H9 (cell line): ENCODE data around the gene LRRC15. TPM values are rescaled to one million over a fixed set of nuclear protein-coding genes. Genes with fewer than 3 reads are reported as not detected.

Source experiments
- DNase-seq: peaks from one replicate; pipeline ENCODE4 v3.0.0-alpha.2; 2017
- H2AFZ ChIP-seq: one replicate; pipeline ENCODE4 v1.6.1; 2013; ENCODE audit warnings: mild to moderate bottlenecking, low read length, control low read depth, moderate library complexity
- H2AK5ac ChIP-seq: 2 replicates; pipeline ENCODE4 v1.6.1; 2013; ENCODE audit warnings: low read length, control low read depth, mixed read lengths; ENCODE audit not compliant: insufficient read length
- H2BK120ac ChIP-seq: one replicate; pipeline ENCODE4 v1.6.1; 2013; ENCODE audit warnings: low read depth, mild to moderate bottlenecking, low read length, control low read depth, inconsistent platforms; ENCODE audit not compliant: poor library complexity, severe bottlenecking
- H2BK12ac ChIP-seq: 2 replicates; pipeline ENCODE4 v1.6.1; 2013; ENCODE audit warnings: low read length, control low read depth, mixed read lengths, low read depth; ENCODE audit not compliant: insufficient read length
- H2BK15ac ChIP-seq: 2 replicates; pipeline ENCODE4 v1.6.1; 2013; ENCODE audit warnings: low read depth, low read length, control low read depth
- H2BK20ac ChIP-seq: one replicate; pipeline ENCODE4 v1.6.1; 2013; ENCODE audit warnings: low read depth, mild to moderate bottlenecking, low read length, control low read depth, inconsistent platforms; ENCODE audit not compliant: poor library complexity, severe bottlenecking
- H2BK5ac ChIP-seq: 2 replicates; pipeline ENCODE4 v1.6.1; 2013; ENCODE audit warnings: low read length, control low read depth, mixed read lengths; ENCODE audit not compliant: insufficient read length
- H3K14ac ChIP-seq: 2 replicates; pipeline ENCODE4 v1.6.1; 2013; ENCODE audit warnings: low read length, control low read depth; ENCODE audit not compliant: insufficient read depth
- H3K18ac ChIP-seq: 2 replicates; pipeline ENCODE4 v1.6.1; 2013; ENCODE audit warnings: low read depth, mild to moderate bottlenecking, mixed read lengths, low read length, control low read depth; ENCODE audit not compliant: insufficient read length
- H3K23ac ChIP-seq: 2 replicates; pipeline ENCODE4 v1.6.1; 2013; ENCODE audit warnings: low read length, control low read depth, mixed read lengths, low read depth; ENCODE audit not compliant: insufficient read length
- H3K23me2 ChIP-seq: 2 replicates; pipeline ENCODE4 v1.6.1; 2013; ENCODE audit warnings: low read depth, mild to moderate bottlenecking, mixed read lengths, low read length, control low read depth; ENCODE audit not compliant: insufficient read length, poor library complexity, severe bottlenecking
- H3K27ac ChIP-seq: 2 replicates; pipeline ENCODE4 v1.5.1; 2013; ENCODE audit warnings: low read length, control low read depth, mixed read lengths, low read depth; ENCODE audit not compliant: insufficient read length
- H3K27me3 ChIP-seq: 2 replicates; pipeline ENCODE4 v1.6.1; 2013; ENCODE audit warnings: low read length, control low read depth, inconsistent platforms; ENCODE audit not compliant: insufficient read depth
- H3K4ac ChIP-seq: 2 replicates; pipeline ENCODE4 v1.6.1; 2013; ENCODE audit warnings: low read depth, mild to moderate bottlenecking, control low read depth, inconsistent platforms, low read length, moderate library complexity
- H3K4me1 ChIP-seq: 2 replicates; pipeline ENCODE4 v1.6.1; 2013; ENCODE audit warnings: low read length, control low read depth, inconsistent platforms; ENCODE audit not compliant: insufficient read depth
- H3K4me2 ChIP-seq: 2 replicates; pipeline ENCODE4 v1.6.1; 2013; ENCODE audit warnings: low read length, control low read depth, mixed read lengths; ENCODE audit not compliant: insufficient read length, insufficient read depth
- H3K56ac ChIP-seq: 2 replicates; pipeline ENCODE4 v1.6.1; 2013; ENCODE audit warnings: low read depth, mild to moderate bottlenecking, mixed read lengths, low read length, control low read depth; ENCODE audit not compliant: insufficient read length
- H3K79me1 ChIP-seq: 2 replicates; pipeline ENCODE4 v1.6.1; 2013; ENCODE audit warnings: low read depth, mild to moderate bottlenecking, moderate library complexity, low read length, control low read depth, inconsistent platforms; ENCODE audit not compliant: insufficient read depth, poor library complexity, severe bottlenecking
- H3K79me2 ChIP-seq: 2 replicates; pipeline ENCODE4 v1.6.1; 2013; ENCODE audit warnings: low read length, control low read depth, inconsistent platforms; ENCODE audit not compliant: insufficient read depth
- H3K9ac ChIP-seq: 2 replicates; pipeline ENCODE4 v1.6.1; 2013; ENCODE audit warnings: low read length, control low read depth, mixed read lengths; ENCODE audit not compliant: insufficient read length; ENCODE audit errors: extremely low read depth
- H3K9me3 ChIP-seq: one replicate; pipeline ENCODE4 v1.6.1; 2013; ENCODE audit warnings: low read depth, low read length, inconsistent platforms; ENCODE audit not compliant: control insufficient read depth
- H3T11ph ChIP-seq: one replicate; pipeline ENCODE4 v1.6.1; 2013; ENCODE audit warnings: mild to moderate bottlenecking, low read length, control low read depth, inconsistent platforms
- H4K20me1 ChIP-seq: one replicate; pipeline ENCODE4 v1.6.1; 2013; ENCODE audit not compliant: control insufficient read depth, insufficient read length, insufficient read depth
- H4K5ac ChIP-seq: 2 replicates; pipeline ENCODE4 v1.6.1; 2013; ENCODE audit warnings: low read depth, mild to moderate bottlenecking, mixed read lengths, low read length, control low read depth; ENCODE audit not compliant: insufficient read length
- H4K8ac ChIP-seq: replicated peaks from 2 replicates; pipeline ENCODE4 v1.6.1; 2013; ENCODE audit warnings: low read length, control low read depth, mixed read lengths, low read depth; ENCODE audit not compliant: insufficient read length
- H4K91ac ChIP-seq: 2 replicates; pipeline ENCODE4 v1.6.1; 2013; ENCODE audit warnings: low read depth, mild to moderate bottlenecking, moderate library complexity, mixed read lengths, low read length, control low read depth; ENCODE audit not compliant: insufficient read length
- H3K27ac Mint-ChIP-seq, 3 experiments: 2 replicates in 2 of 3; 3 replicates in 1 of 3; pipeline ENCODE4 v1.8.0; 2020 to 2021; ENCODE audit warnings: mixed read lengths in 3 of 3, mild to moderate bottlenecking in 1 of 3, moderate library complexity in 1 of 3
- H3K27me3 Mint-ChIP-seq: 2 replicates; pipeline ENCODE4 v1.8.0; 2021; ENCODE audit warnings: low read depth, mild to moderate bottlenecking, moderate library complexity, mixed read lengths
- H3K36me3 Mint-ChIP-seq, 3 experiments: 2 replicates in 2 of 3; 3 replicates in 1 of 3; pipeline ENCODE4 v1.8.0; 2020 to 2021; ENCODE audit warnings: low read depth in 3 of 3, mixed read lengths in 3 of 3; ENCODE audit not compliant: insufficient read depth in 1 of 3
- H3K4me1 Mint-ChIP-seq, 2 experiments: 2 replicates each; pipeline ENCODE4 v1.8.0; 2020; ENCODE audit warnings: mixed read lengths in 2 of 2
- H3K4me3 Mint-ChIP-seq, 2 experiments: 2 replicates in 1 of 2; 3 replicates in 1 of 2; pipeline ENCODE4 v1.8.0; 2020 to 2021; ENCODE audit warnings: mild to moderate bottlenecking in 2 of 2, mixed read lengths in 2 of 2, moderate library complexity in 1 of 2
- H3K9me3 Mint-ChIP-seq, 2 experiments: 2 replicates in 1 of 2; 3 replicates in 1 of 2; pipeline ENCODE4 v1.8.0; 2020; ENCODE audit warnings: mild to moderate bottlenecking in 2 of 2, mixed read lengths in 2 of 2, moderate library complexity in 1 of 2
- WGBS: extraction: QIAGEN DNeasy Blood & Tissue Kit; methylation state at CpG from one replicate; pipeline ENCODE4 v1.1.7; 2013; ENCODE audit warnings: missing lambda C conversion rate, low lambda C conversion rate, mixed read lengths; ENCODE audit not compliant: insufficient read length; ENCODE audit errors: extremely low coverage; 5-methylcytosine and 5-hydroxymethylcytosine counted together
- total RNA-seq: library from RNA; stranded (reverse); gene quantifications from 2 replicates; pipeline ENCODE4 v1.2.1, GENCODE V29; 2021
- TF ChIP-seq, protein P1 (sequence below): fragments of 200-600 bp; sonication (generic); conservative IDR thresholded peaks from 3 replicates; pipeline ENCODE4 v1.8.0; 2021; ENCODE audit warnings: antibody characterized with exemption, mild to moderate bottlenecking

The LRRC15 gene
- total RNA-seq, 1 experiment from 2014 or later: 0.07 TPM

DNA sequence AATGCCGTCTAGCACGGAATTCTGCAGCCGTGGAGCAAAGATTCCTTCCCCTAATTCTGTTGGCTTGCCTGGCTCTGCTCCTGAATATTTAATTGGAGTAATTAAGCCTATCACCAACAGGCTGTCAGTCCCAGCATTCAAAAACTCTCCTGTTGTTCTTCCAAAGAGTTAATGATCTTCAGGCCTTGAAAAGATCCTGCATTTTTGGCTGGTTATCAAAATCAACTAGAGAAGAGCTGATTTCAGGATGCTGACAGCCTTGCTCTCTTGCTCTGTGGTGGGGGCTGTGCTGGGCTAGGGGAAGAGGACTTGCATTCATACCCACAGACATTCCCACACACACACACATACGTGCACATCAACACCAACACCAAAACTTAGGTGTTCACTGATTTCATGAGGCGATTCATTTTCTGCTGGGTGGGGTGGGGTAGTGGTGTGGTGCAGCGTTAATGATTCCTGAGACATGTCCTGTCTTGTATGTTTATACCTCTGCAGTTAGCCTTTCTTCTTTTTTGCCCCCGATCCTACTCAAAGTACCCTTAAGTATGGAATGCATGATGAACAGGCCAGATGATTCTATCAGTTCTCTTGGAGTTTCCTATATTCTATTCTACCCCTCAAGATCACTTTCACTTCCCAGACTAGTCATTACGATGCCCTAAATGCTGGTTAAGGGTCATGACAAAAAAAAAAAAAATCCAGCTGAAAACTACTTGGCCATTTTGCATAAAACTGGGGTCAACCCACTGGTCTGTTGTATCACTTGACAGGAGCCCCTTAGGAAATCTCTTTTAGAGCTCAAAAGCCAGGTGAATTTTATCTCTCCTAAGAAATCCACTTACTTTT lies 60.7 kb downstream of the LRRC15 start:
- no peaks in the 10 kb centered on the region for H3K79me1 ChIP-seq
- DNase-seq: no peak
- Mint-ChIP-seq H3K36me3 (no peaks in the 10 kb centered on the region), H3K27me3 (peaks cover 42% of the 10 kb centered on the region), H3K4me1 (peaks cover 59 to 67% of the 10 kb centered on the region in 2 experiments), H3K4me3 (no peak overlapping the region), H3K9me3 (no peaks in the 10 kb centered on the region), H3K27ac (no peak overlapping the region)
- H2BK15ac ChIP-seq: no peak overlapping the region
- H3K4me2 ChIP-seq: no peak overlapping the region
- no peak overlapping the region for H2AK5ac ChIP-seq
- no peak overlapping the region for H3T11ph ChIP-seq
- TF ChIP-seq, protein P1, sequence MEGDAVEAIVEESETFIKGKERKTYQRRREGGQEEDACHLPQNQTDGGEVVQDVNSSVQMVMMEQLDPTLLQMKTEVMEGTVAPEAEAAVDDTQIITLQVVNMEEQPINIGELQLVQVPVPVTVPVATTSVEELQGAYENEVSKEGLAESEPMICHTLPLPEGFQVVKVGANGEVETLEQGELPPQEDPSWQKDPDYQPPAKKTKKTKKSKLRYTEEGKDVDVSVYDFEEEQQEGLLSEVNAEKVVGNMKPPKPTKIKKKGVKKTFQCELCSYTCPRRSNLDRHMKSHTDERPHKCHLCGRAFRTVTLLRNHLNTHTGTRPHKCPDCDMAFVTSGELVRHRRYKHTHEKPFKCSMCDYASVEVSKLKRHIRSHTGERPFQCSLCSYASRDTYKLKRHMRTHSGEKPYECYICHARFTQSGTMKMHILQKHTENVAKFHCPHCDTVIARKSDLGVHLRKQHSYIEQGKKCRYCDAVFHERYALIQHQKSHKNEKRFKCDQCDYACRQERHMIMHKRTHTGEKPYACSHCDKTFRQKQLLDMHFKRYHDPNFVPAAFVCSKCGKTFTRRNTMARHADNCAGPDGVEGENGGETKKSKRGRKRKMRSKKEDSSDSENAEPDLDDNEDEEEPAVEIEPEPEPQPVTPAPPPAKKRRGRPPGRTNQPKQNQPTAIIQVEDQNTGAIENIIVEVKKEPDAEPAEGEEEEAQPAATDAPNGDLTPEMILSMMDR: no peak
- H3K9me3 ChIP-seq: no peaks in the 10 kb centered on the region
- WGBS: no CpG with 5 or more reads among the region's 8 CpGs
- H3K23me2 ChIP-seq: no peaks in the 10 kb centered on the region
- H4K5ac ChIP-seq: no peak overlapping the region
- no peaks in the 10 kb centered on the region; the same call in none of the 2 replicates for H3K4me1 ChIP-seq
- H3K23ac ChIP-seq: no peak overlapping the region
- no peak overlapping the region for H4K91ac ChIP-seq
- no peak overlapping the region for H3K27ac ChIP-seq
- H2BK5ac ChIP-seq: no peak overlapping the region
- H3K14ac ChIP-seq: no peak overlapping the region
- H3K18ac ChIP-seq: no peak overlapping the region
- H3K79me2 ChIP-seq: no peaks in the 10 kb centered on the region
- no peaks in the 10 kb centered on the region for H4K20me1 ChIP-seq
- H2BK120ac ChIP-seq: no peak overlapping the region
- H3K4ac ChIP-seq: no peak overlapping the region
- H2BK12ac ChIP-seq: no peak overlapping the region
- H3K9ac ChIP-seq: no peak overlapping the region
- H3K27me3 ChIP-seq: no peaks in the 10 kb centered on the region
- no peak overlapping the region for H2BK20ac ChIP-seq
- H3K56ac ChIP-seq: no peak overlapping the region
- no peak overlapping the region for H2AFZ ChIP-seq
- H4K8ac ChIP-seq: no peak overlapping the region
